Adipocyte (in vitro differentiated cells): ENCODE results near the gene CREBBP.

Experiments used
- DNase-seq: peaks from one replicate; pipeline ENCODE4 v3.0.0-alpha.2; 2015; ENCODE audit warnings: low read depth
- H3K27me3 ChIP-seq: replicated peaks from 2 replicates; pipeline ENCODE4 v1.7.0; 2013; ENCODE audit warnings: mild to moderate bottlenecking, low read length, moderate library complexity; ENCODE audit not compliant: control insufficient read depth, insufficient read depth
- H3K36me3 ChIP-seq: 2 replicates; pipeline ENCODE4 v1.7.0; 2013; ENCODE audit warnings: low read length, mild to moderate bottlenecking, moderate library complexity; ENCODE audit not compliant: control insufficient read depth, insufficient read depth, severe bottlenecking
- H3K4me1 ChIP-seq: 2 replicates; pipeline ENCODE4 v1.7.0; 2013; ENCODE audit warnings: mild to moderate bottlenecking, low read length, moderate library complexity; ENCODE audit not compliant: control insufficient read depth, insufficient read depth
- H3K4me3 ChIP-seq: 2 replicates; pipeline ENCODE4 v1.7.0; 2013; ENCODE audit warnings: mild to moderate bottlenecking, low read length, moderate library complexity
- H3K9ac ChIP-seq: 2 replicates; pipeline ENCODE4 v1.7.0; 2013; ENCODE audit warnings: mild to moderate bottlenecking, low read length, moderate library complexity
- H3K9me3 ChIP-seq: 2 replicates; pipeline ENCODE4 v1.7.0; 2013; ENCODE audit warnings: mild to moderate bottlenecking, low read length, moderate library complexity; ENCODE audit not compliant: control insufficient read depth

Gene CREBBP

DNA sequence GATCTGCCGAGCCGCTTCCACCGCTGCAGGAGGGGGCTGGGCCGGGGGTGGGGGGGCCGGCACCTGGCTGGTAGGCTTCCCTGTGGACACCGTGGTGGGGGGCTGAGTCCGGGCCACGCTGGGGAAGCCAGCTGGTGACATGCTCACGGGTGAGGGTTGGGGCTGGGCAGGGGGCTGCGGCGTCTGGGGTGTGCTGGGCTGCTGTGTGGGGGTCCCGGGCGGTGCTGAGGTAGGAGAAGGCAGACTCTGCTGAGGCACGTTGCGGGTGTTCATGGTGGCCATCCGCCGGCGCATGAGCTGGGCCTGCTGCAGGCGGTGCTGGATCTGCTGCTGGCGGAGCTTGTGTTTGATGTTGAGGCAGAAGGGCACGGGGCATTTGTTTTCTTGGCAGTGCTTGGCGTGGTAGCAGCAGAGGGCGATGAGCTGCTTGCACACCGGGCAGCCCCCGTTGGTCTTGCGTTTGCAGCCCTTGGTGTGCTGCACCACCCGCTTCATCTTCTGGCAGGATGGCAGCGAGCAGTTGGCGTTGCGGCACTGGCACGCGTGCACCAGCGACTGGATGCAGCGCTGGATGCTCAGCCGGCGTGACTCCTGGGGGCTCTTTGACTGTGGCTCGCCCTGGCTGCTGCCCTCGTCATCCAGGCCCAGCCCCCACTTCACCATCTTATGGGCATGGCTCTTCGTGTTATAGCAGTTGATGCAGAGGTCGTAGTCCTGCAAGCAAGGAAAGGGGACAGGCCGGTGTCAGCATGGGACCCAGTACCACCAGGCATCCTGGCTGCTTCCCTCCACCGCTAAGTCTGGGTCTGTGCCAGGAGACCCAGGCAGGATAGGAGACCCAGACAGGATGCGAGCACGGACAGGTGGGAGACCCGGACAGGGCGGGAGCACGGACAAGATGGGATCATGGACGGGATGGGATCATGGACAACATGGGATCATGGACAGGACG lies 151.1 kb downstream of the CREBBP start:
- Histone ChIP-seq H3K4me3 (no peak overlapping the region), H3K36me3 (peaks cover 68% of the 10 kb centered on the region), H3K9me3 (no peaks in the 10 kb centered on the region), H3K4me1 (no peaks in the 10 kb centered on the region), H3K9ac (no peak overlapping the region), H3K27me3 (no peaks in the 10 kb centered on the region)
- DNase-seq = no peak

DNA sequence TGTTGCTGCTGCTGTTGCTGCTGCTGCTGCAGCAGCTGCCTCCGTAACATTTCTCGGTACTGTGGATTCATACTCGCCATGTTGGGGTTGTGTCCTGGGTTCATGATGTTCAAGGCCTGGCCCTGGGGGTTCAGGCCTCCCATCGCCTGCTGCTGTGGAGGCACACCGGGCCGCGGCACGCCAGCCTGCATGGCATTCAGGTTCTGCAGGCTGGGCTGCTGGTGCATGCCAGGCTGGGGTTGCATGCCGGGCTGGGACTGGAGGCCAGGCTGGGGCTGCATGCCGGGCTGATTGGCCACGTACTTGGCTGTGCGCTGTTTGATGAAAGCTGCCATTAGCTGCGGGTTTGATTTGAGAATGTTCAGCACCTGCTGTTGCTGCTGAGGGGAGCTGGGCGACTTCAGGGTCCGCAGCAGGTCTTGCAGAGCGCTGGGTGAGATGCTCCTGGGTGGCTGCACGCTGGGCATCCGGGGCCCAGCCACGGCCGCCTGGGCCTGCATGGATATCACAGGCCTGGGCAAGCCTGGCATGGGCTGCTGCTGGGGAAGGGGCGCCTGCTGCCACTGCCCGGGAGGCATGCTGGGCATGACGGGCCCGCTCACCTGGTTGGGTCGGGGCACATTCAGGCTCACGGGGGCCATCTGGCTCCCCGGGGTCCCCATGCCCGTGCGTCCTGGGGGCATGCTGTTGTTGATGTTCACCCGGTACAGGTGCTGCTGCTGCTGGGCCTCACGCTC lies 151.9 kb downstream of the CREBBP start:
- no peaks in the 10 kb centered on the region for H3K27me3 ChIP-seq
- DNase-seq = no peak
- no peak overlapping the region for H3K9ac ChIP-seq
- no peak overlapping the region for H3K4me3 ChIP-seq
- no peaks in the 10 kb centered on the region for H3K9me3 ChIP-seq
- peaks cover 61% of the 10 kb centered on the region for H3K36me3 ChIP-seq
- no peaks in the 10 kb centered on the region for H3K4me1 ChIP-seq

GRCh38 chr16:3727806-3728381 lies 152.6 kb downstream of the CREBBP start:
- no peak for DNase-seq
- no peaks in the 10 kb centered on the region for H3K4me1 ChIP-seq
- H3K9me3 ChIP-seq = no peaks in the 10 kb centered on the region
- H3K27me3 ChIP-seq = no peaks in the 10 kb centered on the region
- peaks cover 58% of the 10 kb centered on the region for H3K36me3 ChIP-seq
- no peak overlapping the region for H3K4me3 ChIP-seq
- no peak overlapping the region for H3K9ac ChIP-seq

DNA sequence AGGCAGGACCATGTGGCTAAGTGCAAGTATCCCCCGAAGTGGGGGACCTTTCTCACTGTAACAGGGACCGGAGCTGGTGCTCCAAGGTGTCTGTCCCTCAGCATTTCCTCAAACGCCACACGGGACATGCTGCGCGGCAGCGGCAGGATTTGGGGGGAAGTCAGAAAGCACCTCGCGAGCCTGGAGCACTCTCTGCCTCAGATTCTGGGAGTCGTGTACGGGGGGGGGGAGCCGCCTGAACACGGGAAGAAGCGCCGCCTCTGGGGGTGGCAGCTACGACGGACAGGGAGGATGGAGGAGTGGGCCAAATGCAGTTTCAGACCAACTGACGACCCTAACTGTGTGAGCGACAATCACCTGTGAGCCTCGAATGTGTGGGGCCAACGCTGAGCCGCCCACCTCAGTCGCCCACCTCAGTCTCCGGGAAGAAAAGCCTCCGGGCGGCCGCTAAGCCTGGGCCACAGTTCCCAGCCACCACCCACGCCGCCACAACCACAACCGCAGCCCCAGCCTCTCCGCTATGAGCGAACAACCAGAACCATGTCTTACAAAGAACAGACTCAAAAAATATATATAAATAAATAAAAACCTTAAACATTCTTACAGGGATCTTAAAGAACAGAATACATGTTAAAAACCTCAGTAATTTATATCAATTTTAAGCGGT lies 154.4 kb downstream of the CREBBP start:
- Histone ChIP-seq H3K36me3 (peaks cover 42% of the 10 kb centered on the region), H3K4me3 (no peak overlapping the region), H3K27me3 (no peaks in the 10 kb centered on the region), H3K9ac (no peak overlapping the region), H3K9me3 (no peaks in the 10 kb centered on the region), H3K4me1 (no peaks in the 10 kb centered on the region)
- no peak for DNase-seq

DNA sequence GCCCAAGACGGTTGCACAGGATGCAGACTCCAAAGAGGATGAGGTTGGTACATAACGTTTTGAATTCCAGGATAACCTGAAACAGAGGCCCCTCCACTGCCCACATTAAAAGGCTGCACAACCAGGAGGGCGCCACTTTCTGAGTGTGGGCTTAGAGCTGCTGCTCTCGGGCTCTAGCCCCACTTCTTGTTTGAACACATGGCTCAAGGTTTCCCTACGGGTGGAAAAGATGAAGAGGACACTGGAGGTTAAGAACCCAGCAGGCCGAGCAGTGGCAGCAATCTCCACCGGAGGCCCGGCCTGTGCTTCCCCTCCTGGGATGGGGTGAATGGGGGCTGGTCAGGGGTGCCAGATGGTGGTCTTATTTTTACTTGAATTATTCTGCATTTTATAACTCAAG lies 155.2 kb downstream of the CREBBP start:
- H3K4me3 ChIP-seq = no peak overlapping the region
- no peak for DNase-seq

DNA sequence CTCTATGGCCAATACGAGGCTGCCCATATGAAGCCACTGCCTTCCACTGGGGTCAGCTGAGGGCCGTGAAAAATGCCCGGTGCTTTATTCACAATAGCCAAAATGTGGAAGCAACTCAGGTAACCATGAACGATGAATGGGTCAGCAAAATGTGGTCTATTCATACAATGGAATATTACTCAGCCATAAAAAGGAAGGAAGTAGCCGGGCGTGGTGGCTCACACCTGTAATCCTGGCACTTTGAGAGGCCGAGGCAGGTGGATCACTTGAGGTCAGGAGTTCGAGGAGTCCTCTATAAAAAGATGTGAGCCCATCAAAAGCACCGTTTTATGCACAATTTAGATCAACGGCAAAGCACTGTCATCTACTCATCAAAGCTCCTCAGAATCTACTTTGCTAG lies 158.0 kb downstream of the CREBBP start:
- H3K4me3 ChIP-seq = no peak overlapping the region
- peaks cover 7% of the 10 kb centered on the region for H3K4me1 ChIP-seq
- no peak for DNase-seq
- H3K27me3 ChIP-seq = no peaks in the 10 kb centered on the region
- H3K36me3 ChIP-seq = peaks cover 8% of the 10 kb centered on the region
- no peak overlapping the region for H3K9ac ChIP-seq
- no peaks in the 10 kb centered on the region for H3K9me3 ChIP-seq

More for the DNA sequence above, 155.2 kb downstream of the CREBBP start:
- Histone ChIP-seq H3K27me3 (no peaks in the 10 kb centered on the region), H3K9me3 (no peaks in the 10 kb centered on the region), H3K9ac (no peak overlapping the region), H3K4me1 (no peaks in the 10 kb centered on the region), H3K36me3 (peaks cover 33% of the 10 kb centered on the region)

DNA sequence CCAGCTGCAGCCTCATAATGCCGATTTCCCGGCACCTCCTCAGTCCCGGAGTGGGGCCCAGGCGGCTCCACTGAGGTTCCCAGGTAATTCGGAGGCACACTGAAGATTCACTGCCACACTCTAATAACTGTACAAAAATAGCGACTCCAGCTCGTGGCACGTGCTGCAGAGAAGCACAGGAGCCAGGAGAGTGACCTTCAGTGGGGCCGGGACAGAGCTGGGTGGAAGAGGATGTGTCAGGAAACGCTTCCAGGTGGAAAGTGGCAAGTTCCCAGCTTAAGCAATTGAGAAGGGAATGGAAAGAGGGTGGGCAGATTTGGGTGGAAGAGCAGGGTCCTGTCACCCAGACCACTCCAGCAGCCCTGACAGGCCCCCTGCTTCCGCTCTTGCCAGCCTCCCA lies 160.1 kb downstream of the CREBBP start:
- Histone ChIP-seq H3K27me3 (no peaks in the 10 kb centered on the region), H3K4me3 (no peak overlapping the region), H3K4me1 (peaks cover 14% of the 10 kb centered on the region), H3K9me3 (no peaks in the 10 kb centered on the region), H3K9ac (no peak overlapping the region), H3K36me3 (no peaks in the 10 kb centered on the region)
- no peak for DNase-seq

GRCh38 chr16:3718628-3719027 lies 161.9 kb downstream of the CREBBP start:
- Histone ChIP-seq H3K4me3 (no peak overlapping the region), H3K9me3 (no peaks in the 10 kb centered on the region), H3K36me3 (no peaks in the 10 kb centered on the region), H3K4me1 (peaks cover 14% of the 10 kb centered on the region), H3K9ac (no peak overlapping the region), H3K27me3 (no peaks in the 10 kb centered on the region)
- DNase-seq = no peak

GRCh38 chr16:3718019-3718391 lies 162.5 kb downstream of the CREBBP start:
- Histone ChIP-seq H3K4me1 (peaks cover 14% of the 10 kb centered on the region), H3K36me3 (peaks cover 5% of the 10 kb centered on the region), H3K27me3 (no peaks in the 10 kb centered on the region), H3K4me3 (peak overlapping the region; percentile 84), H3K9ac (peak overlapping the region; percentile 93), H3K9me3 (no peaks in the 10 kb centered on the region)
- DNase-seq = no peak

DNA sequence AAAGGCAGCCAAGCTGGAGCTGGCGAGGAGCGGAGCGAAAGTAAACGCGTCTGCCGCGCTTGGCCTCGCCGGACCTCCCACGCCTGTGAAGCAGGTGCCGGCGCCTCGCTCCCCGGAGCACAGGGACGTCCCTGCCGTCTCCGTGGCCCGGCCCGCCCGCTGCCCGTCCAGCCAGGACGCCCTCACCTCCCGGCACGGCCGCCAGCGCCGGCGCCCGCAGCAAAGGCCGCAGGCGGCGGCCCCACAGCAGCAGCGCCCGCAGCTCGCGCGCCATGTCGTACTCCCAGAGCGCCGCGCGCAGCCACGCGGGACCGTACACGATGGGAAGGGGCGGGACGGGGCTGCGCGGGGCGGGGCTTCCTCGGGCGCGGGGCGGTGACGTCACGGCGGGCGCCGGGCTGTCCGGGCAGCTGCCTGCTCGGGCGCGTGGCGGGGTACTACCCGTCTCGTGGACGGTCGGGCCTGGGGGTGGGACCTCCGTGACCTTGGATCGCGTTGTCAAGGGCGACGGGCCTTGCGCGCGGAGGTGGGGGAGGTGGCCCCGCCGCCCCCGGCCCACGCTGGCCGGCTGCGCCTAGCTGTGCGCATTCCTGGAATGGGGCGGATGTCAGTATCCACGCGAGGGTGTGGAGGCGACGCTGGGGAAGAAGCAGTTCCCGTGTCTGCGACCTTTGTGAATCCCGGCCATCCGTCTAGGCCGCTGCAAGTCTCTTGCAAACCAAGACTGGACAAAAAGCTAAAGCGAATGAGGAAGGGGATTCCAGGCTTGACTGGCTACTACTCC lies 163.1 kb downstream of the CREBBP start, which contains the start of gene TRAP1:
TSS of gene TRAP1 (minus strand) at position 290 of the 784 bp plus-strand sequence. CDS start at position 274, 16 bp downstream.
- Histone ChIP-seq H3K27me3 (no peaks in the 10 kb centered on the region), H3K4me1 (peaks cover 14% of the 10 kb centered on the region), H3K4me3 (peak within 1 kb of the TSS; percentile 84), H3K36me3 (peaks cover 5% of the 10 kb centered on the region), H3K9ac (peak within 1 kb of the TSS; percentile 93), H3K9me3 (no peaks in the 10 kb centered on the region)
- peak; percentile 96 for DNase-seq
